NT2/D1 (cell line): ENCODE measurements around the gene NME9.

Experiments used
- DNase-seq: peaks from one replicate; pipeline ENCODE4 v3.0.0-alpha.2; 2011; ENCODE audit warnings: low read depth, low spot score
- H3K27me3 ChIP-seq: 2 replicates; pipeline ENCODE4 v1.6.0; 2011; ENCODE audit warnings: mild to moderate bottlenecking; ENCODE audit not compliant: insufficient read length, insufficient read depth
- H3K36me3 ChIP-seq: 2 replicates; pipeline ENCODE4 v1.6.1; 2011; ENCODE audit warnings: mild to moderate bottlenecking, low read length, mixed read lengths; ENCODE audit not compliant: insufficient read depth, insufficient read length
- H3K4me1 ChIP-seq: 2 replicates; pipeline ENCODE4 v1.5.1; 2011; ENCODE audit not compliant: insufficient read depth, insufficient read length
- H3K4me3 ChIP-seq: 2 replicates; pipeline ENCODE4 v1.5.1; 2011; ENCODE audit warnings: low read depth; ENCODE audit not compliant: insufficient read length
- H3K9ac ChIP-seq: 2 replicates; pipeline ENCODE4 v1.6.0; 2011; ENCODE audit warnings: low read depth; ENCODE audit not compliant: insufficient read length
- H3K9me3 ChIP-seq: 2 replicates; pipeline ENCODE4 v1.5.1; 2011; ENCODE audit warnings: mild to moderate bottlenecking, low read length; ENCODE audit not compliant: insufficient read depth
- SUZ12 ChIP-seq: IDR thresholded peaks from 2 replicates; pipeline ENCODE4 v1.6.1; 2011; ENCODE audit not compliant: insufficient read length, insufficient read depth; ENCODE audit errors: extremely low read depth
- YY1 ChIP-seq: IDR thresholded peaks from 2 replicates; pipeline ENCODE4 v1.6.1; 2011; ENCODE audit not compliant: insufficient read length, insufficient read depth
- ZNF274 ChIP-seq: IDR thresholded peaks from 2 replicates; pipeline ENCODE4 v1.6.1; 2011; ENCODE audit warnings: mild to moderate bottlenecking, low read depth, low read length

The NME9 gene

DNA sequence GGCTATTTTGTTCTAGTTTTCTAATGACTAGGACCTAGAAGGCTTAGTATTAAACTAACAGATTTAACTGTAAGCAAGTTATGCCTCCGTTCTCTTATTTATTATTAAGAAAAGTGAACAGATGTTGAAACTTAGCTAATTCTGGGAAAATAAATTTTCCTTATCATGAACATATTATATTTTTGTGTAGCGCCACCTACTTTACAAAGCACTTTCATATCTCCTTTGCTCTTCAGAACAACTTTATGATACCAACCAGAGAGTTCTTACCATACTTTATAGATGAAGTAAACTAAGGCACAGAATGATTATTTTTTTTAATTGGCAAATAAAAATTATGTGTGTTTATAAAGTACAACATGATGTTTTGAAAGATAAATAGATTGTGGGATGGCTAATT is 59.4 kb downstream of the NME9 start:
- Histone ChIP-seq H3K27me3 (no peaks in the 10 kb centered on the region), H3K9ac (no peak overlapping the region), H3K9me3 (no peaks in the 10 kb centered on the region), H3K4me1 (no peaks in the 10 kb centered on the region), H3K36me3 (peaks cover 56% of the 10 kb centered on the region), H3K4me3 (no peak overlapping the region)
- TF ChIP-seq SUZ12 = no peak
- no peak for TF ChIP-seq YY1
- no peak for TF ChIP-seq ZNF274
- no peak for DNase-seq

DNA sequence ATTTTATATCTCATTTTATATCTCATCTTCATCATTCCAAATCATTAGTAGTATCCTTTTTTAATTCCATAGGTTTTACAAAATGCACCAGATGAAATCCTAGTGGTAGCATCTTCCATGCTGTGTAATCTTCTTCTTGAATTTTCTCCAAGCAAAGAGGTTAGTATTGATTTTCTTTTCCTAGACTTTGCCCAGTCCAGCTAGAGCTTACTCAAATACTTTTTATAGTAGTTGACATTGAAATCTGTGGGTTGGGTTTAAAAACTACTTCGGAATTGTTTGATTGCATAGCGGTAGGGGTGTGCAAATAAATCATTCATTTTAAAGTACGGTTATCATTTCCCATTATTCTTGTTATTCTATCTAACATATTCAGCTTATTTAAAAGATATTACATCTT is 62.6 kb downstream of the NME9 start:
- no peaks in the 10 kb centered on the region for H3K4me1 ChIP-seq
- H3K9ac ChIP-seq = no peak overlapping the region
- no peak for DNase-seq
- no peak overlapping the region for H3K4me3 ChIP-seq
- no peaks in the 10 kb centered on the region for H3K9me3 ChIP-seq
- no peaks in the 10 kb centered on the region for H3K27me3 ChIP-seq
- H3K36me3 ChIP-seq = peaks cover 42% of the 10 kb centered on the region
- TF ChIP-seq SUZ12 (no peak), YY1 (no peak)

DNA sequence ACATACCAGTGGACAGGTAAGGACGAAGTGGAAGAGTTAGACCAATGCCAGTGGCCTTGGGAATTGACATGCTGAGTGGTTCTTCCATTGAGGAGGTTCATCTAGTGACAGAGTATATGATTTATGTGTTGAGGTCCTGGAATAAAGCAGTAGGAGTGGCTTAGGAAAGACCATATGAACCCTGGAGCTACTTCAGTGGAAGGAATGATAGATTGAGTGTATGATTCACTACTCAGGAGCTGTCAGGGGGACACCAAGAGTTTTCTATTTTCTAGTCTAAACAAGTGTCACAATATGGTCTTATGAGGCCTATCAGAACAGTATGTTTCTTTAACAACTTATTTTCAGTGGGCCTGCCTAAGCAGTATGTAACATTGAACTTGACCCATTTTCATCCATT is 63.9 kb downstream of the NME9 start:
- Histone ChIP-seq H3K4me1 (no peaks in the 10 kb centered on the region), H3K4me3 (no peak overlapping the region), H3K9ac (no peak overlapping the region), H3K36me3 (peaks cover 33% of the 10 kb centered on the region), H3K9me3 (no peaks in the 10 kb centered on the region), H3K27me3 (no peaks in the 10 kb centered on the region)
- DNase-seq = no peak
- TF ChIP-seq YY1 (no peak), SUZ12 (no peak), ZNF274 (no peak)

DNA sequence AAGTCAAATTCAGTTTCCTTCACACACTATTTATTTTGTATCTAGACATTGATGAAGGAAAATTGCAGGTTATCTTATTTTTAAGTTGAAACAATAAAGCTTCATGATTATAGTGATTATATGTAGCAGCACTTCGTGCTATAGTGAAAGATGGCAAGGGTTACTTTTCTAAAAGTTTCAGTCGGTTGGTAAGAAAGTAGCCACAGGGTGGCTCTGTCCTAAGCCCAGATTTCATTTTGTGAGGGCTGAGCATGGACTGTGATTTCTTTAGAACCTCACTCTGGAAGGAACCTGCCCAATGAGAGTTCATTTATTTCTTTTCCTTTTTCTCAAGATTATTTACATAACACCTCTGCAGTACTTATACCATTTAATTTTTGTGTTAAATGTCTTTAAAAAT is 66.5 kb downstream of the NME9 start:
- Histone ChIP-seq H3K4me3 (no peak overlapping the region), H3K36me3 (peaks cover 29% of the 10 kb centered on the region), H3K27me3 (no peaks in the 10 kb centered on the region), H3K9ac (no peak overlapping the region), H3K9me3 (no peaks in the 10 kb centered on the region), H3K4me1 (no peaks in the 10 kb centered on the region)
- DNase-seq = no peak
- no peak for TF ChIP-seq SUZ12
- TF ChIP-seq YY1 = no peak
- no peak for TF ChIP-seq ZNF274

DNA sequence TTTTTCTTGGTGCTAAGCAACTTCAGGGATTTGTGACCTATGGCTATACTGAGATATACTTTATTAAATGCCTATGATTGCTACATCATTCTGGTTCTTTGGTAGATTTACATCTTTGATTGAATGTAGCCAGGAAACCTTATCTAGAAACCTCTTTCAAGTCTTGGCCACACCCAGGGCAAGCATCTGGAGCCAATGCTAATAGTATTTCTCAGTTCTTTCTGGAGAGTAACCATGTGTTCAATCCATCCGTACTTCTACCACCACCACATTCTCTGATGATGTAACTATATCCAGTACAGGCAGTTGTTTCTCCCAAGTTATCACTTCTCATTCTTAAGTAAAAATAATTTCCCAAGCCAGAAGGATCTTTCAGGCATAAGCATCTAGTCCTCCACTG is 69.0 kb downstream of the NME9 start:
- H3K36me3 ChIP-seq = peaks cover 17% of the 10 kb centered on the region
- no peaks in the 10 kb centered on the region for H3K4me1 ChIP-seq
- DNase-seq = no peak
- no peaks in the 10 kb centered on the region for H3K27me3 ChIP-seq
- H3K9me3 ChIP-seq = no peaks in the 10 kb centered on the region
- TF ChIP-seq ZNF274 = no peak
- no peak for TF ChIP-seq YY1
- TF ChIP-seq SUZ12 = no peak
- H3K9ac ChIP-seq = no peak overlapping the region
- H3K4me3 ChIP-seq = no peak overlapping the region

DNA sequence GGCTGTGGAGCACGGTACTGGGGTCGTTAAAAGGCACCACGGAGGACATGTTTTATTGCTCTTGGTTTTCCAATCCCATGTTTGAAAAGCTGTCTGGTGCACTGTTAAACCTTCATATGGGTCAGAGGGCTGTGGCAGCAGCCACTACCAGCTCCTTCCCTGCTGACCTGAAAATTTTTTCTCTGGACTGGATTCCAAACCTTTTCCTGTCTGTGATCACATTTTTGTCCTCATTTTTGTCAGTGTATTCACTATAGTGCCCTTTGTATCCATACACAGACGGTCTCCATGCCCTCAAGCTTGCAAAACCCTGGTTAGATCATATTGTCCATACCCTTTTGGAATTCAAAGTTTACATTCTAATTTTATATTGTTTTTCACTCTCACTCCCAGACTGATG is 70.5 kb downstream of the NME9 start:
- Histone ChIP-seq H3K27me3 (no peaks in the 10 kb centered on the region), H3K4me3 (no peak overlapping the region), H3K9me3 (no peaks in the 10 kb centered on the region), H3K36me3 (peaks cover 10% of the 10 kb centered on the region), H3K9ac (no peak overlapping the region), H3K4me1 (no peaks in the 10 kb centered on the region)
- DNase-seq = no peak
- TF ChIP-seq ZNF274 (no peak), YY1 (no peak), SUZ12 (no peak)

DNA sequence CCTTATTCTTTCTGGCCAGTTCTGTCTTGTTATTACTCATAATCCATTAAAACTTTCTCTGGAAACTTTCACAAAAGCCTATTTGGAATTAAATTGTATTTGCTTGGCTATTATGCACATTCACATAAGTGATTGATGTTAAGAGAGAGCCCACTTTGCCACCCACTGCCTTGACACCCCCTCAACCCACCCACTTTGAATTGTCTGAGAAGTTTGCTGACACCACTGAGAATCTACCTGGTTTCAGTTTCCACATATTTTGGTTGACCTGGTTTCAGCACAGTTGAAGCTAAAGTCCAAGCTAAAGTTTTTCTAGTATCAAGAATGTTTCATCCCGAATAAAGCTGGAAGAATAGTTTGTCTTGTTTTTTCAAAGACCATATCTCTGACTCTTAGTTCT is 71.7 kb downstream of the NME9 start:
- H3K4me1 ChIP-seq = no peaks in the 10 kb centered on the region
- TF ChIP-seq SUZ12 (no peak), ZNF274 (no peak), YY1 (no peak)
- H3K9ac ChIP-seq = no peak overlapping the region
- no peaks in the 10 kb centered on the region for H3K9me3 ChIP-seq
- H3K27me3 ChIP-seq = no peaks in the 10 kb centered on the region
- H3K36me3 ChIP-seq = peaks cover 5% of the 10 kb centered on the region
- H3K4me3 ChIP-seq = no peak overlapping the region
- DNase-seq = no peak

DNA sequence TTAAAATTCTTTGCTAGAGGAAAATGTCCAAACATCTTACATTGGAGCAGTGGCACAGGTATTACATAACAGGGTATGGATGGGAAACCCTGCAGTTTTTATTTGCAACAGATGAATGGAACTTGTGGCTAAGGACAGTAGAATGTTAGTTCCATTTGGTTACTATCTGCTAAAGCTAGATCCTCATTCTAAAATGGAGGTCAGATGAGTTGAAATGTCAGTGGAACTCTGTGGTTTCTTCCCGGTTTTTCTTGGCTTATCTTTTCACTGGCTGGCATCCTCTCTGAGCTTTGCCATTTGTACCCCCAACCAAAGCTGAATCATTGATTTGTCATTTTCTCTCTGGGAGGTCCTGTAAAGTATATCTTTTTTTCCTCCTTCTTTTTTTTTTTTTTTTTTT is 73.6 kb downstream of the NME9 start:
- Histone ChIP-seq H3K36me3 (peaks cover 5% of the 10 kb centered on the region), H3K9me3 (no peaks in the 10 kb centered on the region), H3K4me1 (no peaks in the 10 kb centered on the region), H3K27me3 (no peaks in the 10 kb centered on the region), H3K4me3 (no peak overlapping the region), H3K9ac (no peak overlapping the region)
- DNase-seq = no peak
- TF ChIP-seq YY1 = no peak
- no peak for TF ChIP-seq ZNF274
- no peak for TF ChIP-seq SUZ12
